SK-N-SH treated with all-trans-retinoic acid at 6 μM for 48 hours (cell line): ENCODE results near the gene EFCAB12.
"Not testable (repeated sequence)": the region's sequence is repeated elsewhere in the genome, so short reads cannot be mapped to it uniquely, and the experiment has no call there.

Experiments used
- ARNTL ChIP-seq: fragments of 450-650 bp; formaldehyde crosslinking; IDR thresholded peaks from 2 replicates; pipeline ENCODE4 v1.5.0; 2020; ENCODE audit warnings: low read depth, mild to moderate bottlenecking, moderate library complexity, borderline replicate concordance
- BACH2 ChIP-seq: fragments of 250-450 bp; sonication (Bioruptor Pico); IDR thresholded peaks from 2 replicates; pipeline ENCODE4 v1.9.0; 2021; ENCODE audit warnings: mild to moderate bottlenecking, borderline replicate concordance
- ESRRG ChIP-seq: fragments of 250-450 bp; sonication (Bioruptor Pico); IDR thresholded peaks from 2 replicates; pipeline ENCODE4 v1.6.1; 2021; ENCODE audit warnings: mild to moderate bottlenecking
- PPARA ChIP-seq: fragments of 250-450 bp; sonication (Bioruptor Pico); IDR thresholded peaks from 2 replicates; pipeline ENCODE4 v1.5.0; 2020; ENCODE audit warnings: mild to moderate bottlenecking, borderline replicate concordance
- ZC3H10 ChIP-seq: fragments of 250-450 bp; sonication (Bioruptor Pico); IDR thresholded peaks from 2 replicates; pipeline ENCODE4 v1.5.1; 2021; ENCODE audit warnings: mild to moderate bottlenecking, moderate library complexity
- ZFP30 ChIP-seq: fragments of 450-650 bp; formaldehyde crosslinking; IDR thresholded peaks from 2 replicates; pipeline ENCODE4 v1.5.0; 2022; ENCODE audit warnings: mild to moderate bottlenecking, moderate library complexity
- ZNF565 ChIP-seq: fragments of 450-650 bp; formaldehyde crosslinking; conservative IDR thresholded peaks from 2 replicates; pipeline ENCODE4 v1.5.0; 2020; ENCODE audit warnings: low read depth, mild to moderate bottlenecking, moderate library complexity
- ZNF70 ChIP-seq: fragments of 450-650 bp; formaldehyde crosslinking; IDR thresholded peaks from 2 replicates; pipeline ENCODE4 v1.5.0; 2020; ENCODE audit warnings: mild to moderate bottlenecking, moderate library complexity
- ZNF8 ChIP-seq: fragments of 450-650 bp; formaldehyde crosslinking; IDR thresholded peaks from 2 replicates; pipeline ENCODE4 v1.5.0; 2020; ENCODE audit warnings: mild to moderate bottlenecking, moderate library complexity
- TF ChIP-seq, protein P1 (sequence below): fragments of 250-450 bp; sonication (Bioruptor Pico); IDR thresholded peaks from 2 replicates; pipeline ENCODE4 v1.8.0; 2020; ENCODE audit warnings: mild to moderate bottlenecking, moderate library complexity, borderline replicate concordance

GRCh38 chr3:129364811-129365210 is 63.6 kb downstream of the EFCAB12 start:
- not testable (repeated sequence) for TF ChIP-seq ZNF565 (CRISPR knock-in tag); ARNTL (CRISPR knock-in tag); BACH2; ZNF8 (CRISPR knock-in tag); ESRRG (CRISPR knock-in tag); PPARA (CRISPR knock-in tag); ZFP30 (CRISPR knock-in tag); ZNF70 (CRISPR knock-in tag); ZC3H10
- TF ChIP-seq, protein P1, sequence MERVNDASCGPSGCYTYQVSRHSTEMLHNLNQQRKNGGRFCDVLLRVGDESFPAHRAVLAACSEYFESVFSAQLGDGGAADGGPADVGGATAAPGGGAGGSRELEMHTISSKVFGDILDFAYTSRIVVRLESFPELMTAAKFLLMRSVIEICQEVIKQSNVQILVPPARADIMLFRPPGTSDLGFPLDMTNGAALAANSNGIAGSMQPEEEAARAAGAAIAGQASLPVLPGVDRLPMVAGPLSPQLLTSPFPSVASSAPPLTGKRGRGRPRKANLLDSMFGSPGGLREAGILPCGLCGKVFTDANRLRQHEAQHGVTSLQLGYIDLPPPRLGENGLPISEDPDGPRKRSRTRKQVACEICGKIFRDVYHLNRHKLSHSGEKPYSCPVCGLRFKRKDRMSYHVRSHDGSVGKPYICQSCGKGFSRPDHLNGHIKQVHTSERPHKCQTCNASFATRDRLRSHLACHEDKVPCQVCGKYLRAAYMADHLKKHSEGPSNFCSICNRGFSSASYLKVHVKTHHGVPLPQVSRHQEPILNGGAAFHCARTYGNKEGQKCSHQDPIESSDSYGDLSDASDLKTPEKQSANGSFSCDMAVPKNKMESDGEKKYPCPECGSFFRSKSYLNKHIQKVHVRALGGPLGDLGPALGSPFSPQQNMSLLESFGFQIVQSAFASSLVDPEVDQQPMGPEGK (CRISPR knock-in tag): not testable (repeated sequence)
